Osteocyte (in vitro differentiated cells): ENCODE data around the gene HIRIP3. TPM values are rescaled to one million over a fixed set of nuclear protein-coding genes. Genes with fewer than 3 reads are reported as not detected.
"Not testable (repeated sequence)": the region's sequence is repeated elsewhere in the genome, so short reads cannot be mapped to it uniquely, and the experiment has no call there.

Source experiments
- DNase-seq: peaks from one replicate; pipeline ENCODE4 v3.0.0; 2021; ENCODE audit warnings: mixed read lengths; ENCODE audit not compliant: unreplicated experiment; ENCODE audit errors: extremely low spot score
- H3K27ac Mint-ChIP-seq: one replicate; pipeline ENCODE4 v1.8.0; 2021; ENCODE audit warnings: mild to moderate bottlenecking, mixed read lengths; ENCODE audit not compliant: unreplicated experiment
- H3K27me3 Mint-ChIP-seq: one replicate; pipeline ENCODE4 v1.8.0; 2021; ENCODE audit warnings: mixed read lengths; ENCODE audit not compliant: unreplicated experiment
- H3K36me3 Mint-ChIP-seq: one replicate; pipeline ENCODE4 v1.8.0; 2021; ENCODE audit warnings: mixed read lengths; ENCODE audit not compliant: unreplicated experiment
- H3K4me1 Mint-ChIP-seq: one replicate; pipeline ENCODE4 v1.8.0; 2021; ENCODE audit warnings: mixed read lengths; ENCODE audit not compliant: unreplicated experiment
- H3K4me3 Mint-ChIP-seq: one replicate; pipeline ENCODE4 v1.8.0; 2021; ENCODE audit warnings: mild to moderate bottlenecking, moderate library complexity, mixed read lengths; ENCODE audit not compliant: unreplicated experiment
- H3K9me3 Mint-ChIP-seq: one replicate; pipeline ENCODE4 v1.8.0; 2021; ENCODE audit warnings: mixed read lengths; ENCODE audit not compliant: unreplicated experiment
- total RNA-seq: library from RNA; stranded (reverse); gene quantifications from 2 replicates; pipeline ENCODE4 v1.2.1, GENCODE V29; 2021
- TF ChIP-seq, protein P1 (sequence below): fragments of 200-600 bp; sonication (generic); IDR thresholded peaks from 2 replicates; pipeline ENCODE4 v1.5.0; 2021; ENCODE audit warnings: antibody characterized with exemption, mild to moderate bottlenecking, moderate library complexity

The HIRIP3 gene
- total RNA-seq, 1 donor from 2014 or later: 12.5 TPM

DNA sequence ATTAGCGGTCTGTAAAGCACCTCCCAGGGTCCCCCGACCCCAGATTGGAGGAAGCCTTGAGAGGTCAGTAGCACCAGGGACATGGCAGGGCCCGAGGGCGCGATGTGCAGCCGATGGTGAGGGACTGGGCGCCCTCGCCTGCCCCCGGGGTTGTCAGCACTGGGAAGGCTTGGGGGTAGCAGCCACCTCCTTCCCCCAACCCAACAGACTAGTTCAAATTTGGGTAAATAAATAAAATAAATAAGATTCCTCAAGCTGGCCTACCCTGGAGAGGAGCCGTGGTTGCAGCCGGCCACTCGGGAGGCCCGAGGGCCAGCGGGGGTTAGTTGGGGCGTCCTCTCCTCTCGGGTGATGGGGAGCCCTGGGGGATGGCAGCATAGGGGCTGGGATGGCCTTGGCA is 29.0 kb upstream of the HIRIP3 start:
- DNase-seq: no peak
- H3K27ac Mint-ChIP-seq: no peak overlapping the region
- peaks cover 23% of the 10 kb centered on the region for H3K27me3 Mint-ChIP-seq
- no peaks in the 10 kb centered on the region for H3K36me3 Mint-ChIP-seq
- H3K4me1 Mint-ChIP-seq: peaks cover 6% of the 10 kb centered on the region
- H3K9me3 Mint-ChIP-seq: no peaks in the 10 kb centered on the region
- no peak overlapping the region for H3K4me3 Mint-ChIP-seq
- TF ChIP-seq, protein P1, sequence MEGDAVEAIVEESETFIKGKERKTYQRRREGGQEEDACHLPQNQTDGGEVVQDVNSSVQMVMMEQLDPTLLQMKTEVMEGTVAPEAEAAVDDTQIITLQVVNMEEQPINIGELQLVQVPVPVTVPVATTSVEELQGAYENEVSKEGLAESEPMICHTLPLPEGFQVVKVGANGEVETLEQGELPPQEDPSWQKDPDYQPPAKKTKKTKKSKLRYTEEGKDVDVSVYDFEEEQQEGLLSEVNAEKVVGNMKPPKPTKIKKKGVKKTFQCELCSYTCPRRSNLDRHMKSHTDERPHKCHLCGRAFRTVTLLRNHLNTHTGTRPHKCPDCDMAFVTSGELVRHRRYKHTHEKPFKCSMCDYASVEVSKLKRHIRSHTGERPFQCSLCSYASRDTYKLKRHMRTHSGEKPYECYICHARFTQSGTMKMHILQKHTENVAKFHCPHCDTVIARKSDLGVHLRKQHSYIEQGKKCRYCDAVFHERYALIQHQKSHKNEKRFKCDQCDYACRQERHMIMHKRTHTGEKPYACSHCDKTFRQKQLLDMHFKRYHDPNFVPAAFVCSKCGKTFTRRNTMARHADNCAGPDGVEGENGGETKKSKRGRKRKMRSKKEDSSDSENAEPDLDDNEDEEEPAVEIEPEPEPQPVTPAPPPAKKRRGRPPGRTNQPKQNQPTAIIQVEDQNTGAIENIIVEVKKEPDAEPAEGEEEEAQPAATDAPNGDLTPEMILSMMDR: no peak

DNA sequence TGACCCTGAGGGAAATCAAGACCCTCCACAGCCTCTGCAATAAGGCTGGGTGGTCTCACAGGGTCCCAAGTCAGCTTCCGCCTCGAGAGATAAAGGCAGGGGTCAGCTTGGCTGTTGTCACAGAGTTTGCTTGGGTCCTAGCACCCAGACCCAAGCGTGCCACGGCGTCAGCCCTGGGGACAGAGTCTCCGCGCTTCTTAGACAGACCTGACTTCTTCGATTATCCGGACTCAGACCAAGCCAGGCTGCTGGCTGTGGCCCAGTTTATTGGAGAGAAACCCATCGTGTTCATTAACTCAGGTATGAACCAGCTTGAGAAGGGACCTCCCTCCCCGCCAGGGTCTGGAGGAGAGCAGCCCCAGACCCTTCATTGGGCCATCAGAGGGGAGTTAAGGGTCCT is 28.2 kb upstream of the HIRIP3 start:
- Mint-ChIP-seq H3K36me3 (no peaks in the 10 kb centered on the region), H3K4me3 (no peak overlapping the region), H3K27me3 (peaks cover 21% of the 10 kb centered on the region), H3K9me3 (no peaks in the 10 kb centered on the region), H3K4me1 (peaks cover 6% of the 10 kb centered on the region), H3K27ac (no peak overlapping the region)
- DNase-seq: no peak
- TF ChIP-seq, protein P1: no peak

DNA sequence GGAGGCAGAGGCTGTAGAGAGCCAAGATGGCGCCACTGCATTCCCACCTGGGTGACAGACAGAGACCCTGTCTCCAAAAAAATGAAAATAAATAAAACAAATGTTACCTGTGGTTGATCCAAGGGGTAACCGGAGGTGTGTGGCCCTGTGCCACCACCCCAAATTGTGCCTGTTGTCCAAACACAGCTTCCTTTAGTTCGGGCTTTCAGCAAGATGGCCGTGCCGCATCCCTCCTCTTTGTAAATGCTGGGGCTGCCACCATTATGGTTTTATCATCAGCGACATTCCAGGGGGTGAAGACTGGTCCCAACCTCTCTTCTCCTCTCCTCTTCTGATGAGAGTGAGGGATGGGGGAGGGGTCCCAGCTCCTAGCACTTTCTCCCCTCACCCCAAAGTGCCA is 27.5 kb upstream of the HIRIP3 start, which contains the start of gene C16orf92:
TSS of gene C16orf92 (plus strand) at position 312 of the 400 bp plus-strand sequence. CDS start 143 bp downstream, outside the sequence.
- Mint-ChIP-seq H3K4me3 (no peak within 1 kb of the TSS), H3K36me3 (no peaks in the 10 kb centered on the region), H3K27me3 (peaks cover 19% of the 10 kb centered on the region), H3K27ac (no peak within 1 kb of the TSS), H3K9me3 (no peaks in the 10 kb centered on the region), H3K4me1 (peaks cover 6% of the 10 kb centered on the region)
- TF ChIP-seq, protein P1: no peak
- no peak for DNase-seq

- TF ChIP-seq, protein P1: no peak
- no peaks in the 10 kb centered on the region for H3K36me3 Mint-ChIP-seq
- H3K9me3 Mint-ChIP-seq: no peaks in the 10 kb centered on the region
- DNase-seq: no peak
- H3K27me3 Mint-ChIP-seq: peaks cover 8% of the 10 kb centered on the region
- no peak overlapping the region for H3K27ac Mint-ChIP-seq
- H3K4me3 Mint-ChIP-seq: no peak overlapping the region
- H3K4me1 Mint-ChIP-seq: peaks cover 6% of the 10 kb centered on the region
Measured at GRCh38 chr16:30018731-30019158, 23.3 kb upstream of the HIRIP3 start.

DNA sequence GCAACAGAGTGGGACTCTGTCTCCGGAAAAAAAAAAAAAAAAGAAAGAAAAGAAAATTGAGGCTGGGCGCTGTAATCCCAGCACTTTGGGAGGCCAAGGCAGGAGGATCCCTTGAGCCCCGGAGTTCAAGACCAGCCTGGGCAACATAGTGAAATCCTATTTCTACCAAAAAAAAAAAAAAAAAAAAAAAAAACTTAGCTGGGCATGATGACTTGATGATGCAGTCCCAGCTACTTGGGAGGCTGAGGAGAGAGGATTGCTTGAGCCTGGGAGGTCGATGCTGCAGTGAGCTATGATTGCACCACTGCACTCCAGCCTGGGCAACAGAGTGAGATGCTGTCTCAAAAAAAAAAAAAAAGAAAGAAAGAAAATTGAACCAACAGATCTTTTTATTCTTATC is 22.5 kb upstream of the HIRIP3 start:
- not testable (repeated sequence) for H3K4me3 Mint-ChIP-seq, H3K27ac Mint-ChIP-seq, H3K4me1 Mint-ChIP-seq, H3K36me3 Mint-ChIP-seq, H3K9me3 Mint-ChIP-seq, DNase-seq, H3K27me3 Mint-ChIP-seq

DNA sequence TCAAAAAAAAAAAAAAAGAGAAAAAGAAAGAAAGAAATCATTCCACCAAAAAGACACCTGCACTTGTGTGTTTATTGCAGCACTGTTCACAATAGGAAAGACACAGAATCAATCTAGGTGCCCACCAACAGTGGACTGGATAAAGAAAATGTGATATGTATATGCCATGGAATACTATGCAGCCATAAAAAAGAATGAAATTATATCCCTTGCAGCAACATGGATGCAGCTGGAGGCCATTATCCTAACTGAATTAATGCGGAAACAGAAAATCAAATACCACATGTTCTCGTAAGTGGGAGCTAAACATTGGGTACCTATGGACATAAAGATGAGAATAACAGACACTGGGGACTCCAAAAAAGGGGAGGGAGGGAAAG is 21.9 kb upstream of the HIRIP3 start:
- TF ChIP-seq, protein P1: no peak
- no peaks in the 10 kb centered on the region for H3K36me3 Mint-ChIP-seq
- H3K9me3 Mint-ChIP-seq: no peaks in the 10 kb centered on the region
- H3K4me1 Mint-ChIP-seq: peaks cover 6% of the 10 kb centered on the region
- no peak for DNase-seq
- H3K27me3 Mint-ChIP-seq: peaks cover 8% of the 10 kb centered on the region
- H3K4me3 Mint-ChIP-seq: no peak overlapping the region
- H3K27ac Mint-ChIP-seq: no peak overlapping the region
